ENCODE results near the gene GREB1.

GRCh38 chr2:11583840-11584524 is 50.1 kb downstream of the GREB1 start:
- TF ChIP-seq CTCF (IDR thresholded peaks at IDR 0.05) (peak; percentile 68), EZH2 (IDR thresholded peaks at IDR 0.05; ENCODE audit: borderline replicate concordance, insufficient read depth, low read depth, low read length, poor library complexity, severe bottlenecking) (no peak)

Measured in B cell (primary cell).